ENCODE data around the gene OMG. TPM values are rescaled to one million over a fixed set of nuclear protein-coding genes. Genes with fewer than 3 reads are reported as not detected.
"Not testable (repeated sequence)": the region's sequence is repeated elsewhere in the genome, so short reads cannot be mapped to it uniquely, and the experiment has no call there.

OMG gene
- polyA plus RNA-seq (2014; cell fraction: cytosol; rRNA removed): not detected in 2 replicates
- polyA plus RNA-seq (2014; cell fraction: nucleus; rRNA removed): not detected in 2 replicates

DNA sequence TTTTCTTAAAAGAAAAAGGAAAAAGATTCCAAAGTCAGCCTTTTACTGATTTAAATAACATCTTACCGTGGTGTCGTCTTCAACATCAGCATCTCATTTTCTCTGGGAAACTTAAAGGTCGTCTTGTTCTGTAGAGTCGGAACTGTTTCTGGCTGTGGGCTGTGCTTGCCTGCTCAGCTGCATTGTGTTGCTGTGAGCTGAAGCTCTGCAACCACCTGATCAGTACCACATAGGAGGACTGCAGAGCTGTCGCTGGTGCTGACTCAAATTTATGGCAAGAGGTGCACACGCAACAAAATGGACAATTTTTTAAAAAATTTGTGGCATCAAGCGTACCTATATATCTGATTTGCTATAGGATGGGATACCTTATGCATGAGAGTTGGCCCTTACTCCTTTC is at the start of gene OMG:
TSS of gene OMG (minus strand) at position 150 of the 400 bp plus-strand sequence. CDS start 908 bp downstream, outside the sequence.
- DNase-seq (ENCODE audit: low spot score): no peak

DNA sequence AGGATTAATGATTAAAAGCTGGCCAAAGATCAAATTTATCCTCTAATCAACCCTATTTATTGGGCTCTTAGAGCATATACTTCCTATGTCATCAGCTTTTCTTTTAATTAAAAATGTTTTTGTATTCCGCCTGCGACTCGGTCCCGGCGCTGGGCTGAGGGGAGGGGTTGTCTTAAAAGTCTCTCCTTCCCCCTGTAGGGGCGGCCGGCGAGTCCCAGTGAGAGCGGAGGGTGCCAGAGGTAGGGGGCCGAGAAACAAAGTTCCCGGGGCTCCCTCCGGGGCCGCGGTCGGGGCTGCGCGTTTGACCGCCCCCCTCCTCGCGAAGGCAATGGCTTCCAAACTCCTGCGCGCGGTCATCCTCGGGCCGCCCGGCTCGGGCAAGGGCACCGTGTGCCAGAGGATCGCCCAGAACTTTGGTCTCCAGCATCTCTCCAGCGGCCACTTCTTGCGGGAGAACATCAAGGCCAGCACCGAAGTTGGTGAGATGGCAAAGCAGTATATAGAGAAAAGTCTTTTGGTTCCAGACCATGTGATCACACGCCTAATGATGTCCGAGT is 48.2 kb upstream of the OMG start:
- DNase-seq (ENCODE audit: low spot score): not testable (repeated sequence)

GRCh38 chr17:31339906-31340661 is 43.0 kb upstream of the OMG start:
- DNase-seq (ENCODE audit: low spot score): no peak

DNA sequence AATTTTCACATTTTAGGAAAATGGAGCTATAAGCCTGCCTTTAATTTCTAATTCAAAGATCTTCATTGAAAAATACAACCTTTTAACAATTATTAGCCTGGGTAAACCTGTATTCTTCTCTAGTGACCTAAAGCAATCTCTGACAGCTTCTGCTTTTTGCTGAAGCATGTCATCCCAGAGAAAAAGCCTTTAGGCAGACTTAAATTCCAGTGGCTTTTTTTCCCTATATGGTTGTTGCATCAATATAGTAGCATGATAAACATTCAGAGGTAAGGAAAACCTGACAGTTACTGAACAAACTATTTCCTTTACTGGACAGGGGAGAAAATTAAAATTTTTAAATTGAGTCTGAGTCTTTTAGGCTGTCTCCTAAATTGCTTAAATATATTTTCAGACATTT is 32.2 kb upstream of the OMG start:
- DNase-seq (ENCODE audit: low spot score): no peak

DNA sequence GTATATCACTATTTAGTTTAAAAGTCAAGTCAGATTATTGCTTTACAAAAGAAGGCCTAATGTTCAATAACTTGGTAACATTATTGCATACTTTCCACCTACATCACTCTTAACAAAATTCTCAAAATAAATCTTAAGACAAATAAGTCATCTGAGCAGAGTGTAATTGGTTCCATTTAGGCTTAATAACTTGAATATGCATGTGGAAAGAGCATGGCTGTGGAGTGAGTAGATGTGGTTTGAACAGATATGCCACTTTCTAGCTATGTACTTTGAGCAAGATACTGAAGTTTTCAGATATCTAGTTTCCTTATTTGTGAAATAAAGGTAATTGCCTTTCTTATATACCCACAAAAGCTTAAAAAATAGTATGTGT is 31.1 kb upstream of the OMG start:
- no peak for DNase-seq (ENCODE audit: low spot score)

- no peak for DNase-seq (ENCODE audit: low spot score)
Observed at GRCh38 chr17:31327534-31328159, 30.6 kb upstream of the OMG start.

GRCh38 chr17:31323551-31323950 is 26.5 kb upstream of the OMG start:
- DNase-seq (ENCODE audit: low spot score): no peak

- no peak for DNase-seq (ENCODE audit: low spot score)
Observed at GRCh38 chr17:31321966-31322365, 24.9 kb upstream of the OMG start.

DNA sequence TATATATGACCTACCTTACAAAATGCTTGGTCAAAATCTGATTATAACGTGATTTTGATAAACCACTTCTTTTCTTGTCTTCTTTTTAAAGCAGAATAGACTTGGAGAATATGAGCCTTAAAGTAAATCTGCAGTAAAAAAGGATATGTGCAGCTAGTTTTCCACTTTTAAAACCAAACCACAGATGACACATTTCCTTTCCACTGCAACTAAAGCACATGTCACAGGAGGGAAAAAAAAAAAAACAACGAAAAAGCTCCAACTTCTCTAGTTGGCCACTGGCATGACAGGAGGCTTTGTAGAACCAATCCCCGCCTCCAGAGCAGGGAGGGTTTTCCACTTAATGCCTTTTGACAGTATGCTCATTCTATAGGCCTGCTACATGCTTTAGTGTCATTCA is 24.4 kb upstream of the OMG start, which contains the start of gene EVI2A:
TSS of gene EVI2A (minus strand) at position 142 of the 400 bp plus-strand sequence. CDS start 2,609 bp downstream, outside the sequence.
- no peak for DNase-seq (ENCODE audit: low spot score)

GRCh38 chr17:31320791-31321190 is 23.8 kb upstream of the OMG start:
- no peak for DNase-seq (ENCODE audit: low spot score)

- DNase-seq (ENCODE audit: low spot score): no peak
Observed at GRCh38 chr17:31320241-31320640, 23.2 kb upstream of the OMG start.

DNA sequence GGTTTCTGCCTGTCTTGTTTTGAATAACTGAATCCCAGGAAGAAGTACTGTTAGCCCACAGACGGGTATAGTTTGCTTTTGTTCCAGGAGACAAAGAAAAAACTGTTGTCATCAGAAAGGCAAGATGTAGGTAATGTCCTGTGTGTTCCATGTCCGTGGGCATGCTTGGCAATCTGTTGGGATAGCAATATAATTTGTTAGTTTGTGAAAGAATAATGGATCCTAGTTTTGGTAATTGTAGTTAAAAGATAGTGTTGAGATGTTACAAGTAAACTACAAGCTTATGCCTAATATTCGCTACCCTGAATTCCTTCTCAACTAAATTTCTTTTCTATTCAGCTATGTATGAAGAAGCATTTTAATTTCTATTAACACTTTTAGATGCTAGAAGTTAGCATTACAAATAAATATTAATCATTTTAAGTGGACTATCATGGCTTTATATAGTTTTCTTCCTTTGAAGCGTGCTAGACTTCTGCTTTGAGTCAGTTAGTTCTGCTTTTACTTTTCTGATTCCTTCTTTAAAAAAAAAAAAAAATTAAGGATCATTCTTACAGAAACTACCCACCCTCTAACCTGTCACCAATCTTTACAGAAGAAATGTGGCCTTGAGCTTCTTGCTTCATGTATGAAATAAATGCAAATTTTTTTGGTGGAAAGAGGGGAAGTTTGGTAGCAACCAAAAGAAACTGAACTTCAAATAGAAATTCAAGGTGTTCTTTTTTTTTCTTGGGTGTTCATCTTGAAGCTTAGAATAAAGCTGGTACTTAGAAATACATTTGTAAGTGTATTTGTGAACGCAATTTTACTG is 22.0 kb upstream of the OMG start:
- no peak for DNase-seq (ENCODE audit: low spot score)

DNA sequence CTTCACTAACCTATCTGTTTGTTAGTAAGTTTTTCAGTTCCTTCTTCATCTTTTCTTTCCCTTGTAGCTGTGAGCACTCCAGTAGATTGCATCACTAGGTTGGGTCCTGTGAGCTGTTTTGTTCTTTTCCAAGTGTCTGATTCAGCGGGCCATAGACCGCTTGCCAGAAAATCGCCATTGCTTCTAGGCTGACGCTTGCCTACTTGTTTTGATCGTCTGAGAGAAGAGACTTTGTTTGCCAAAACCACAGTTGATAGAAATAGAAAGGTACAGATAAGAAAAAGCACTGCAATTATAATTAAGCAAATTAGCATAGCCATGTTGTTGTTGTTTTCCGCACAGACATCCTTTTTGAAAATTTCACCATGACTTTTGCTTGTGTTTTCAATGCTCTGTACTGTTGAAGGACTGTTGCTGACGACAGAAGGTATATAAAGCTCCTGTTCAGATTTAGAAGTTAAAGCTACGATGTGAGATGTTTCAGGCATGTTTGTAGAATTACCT is 21.3 kb upstream of the OMG start:
- DNase-seq (ENCODE audit: low spot score): no peak

GRCh38 chr17:31314782-31315100 is 17.7 kb upstream of the OMG start:
- DNase-seq (ENCODE audit: low spot score): no peak

GRCh38 chr17:31313982-31314781 is 17.1 kb upstream of the OMG start, which contains the start of gene EVI2B:
Gene EVI2B, minus strand, starts transcription at chr17:31314054. Its CDS starts 8,445 bp downstream, at chr17:31305609.
- no peak for DNase-seq (ENCODE audit: low spot score)

- DNase-seq (ENCODE audit: low spot score): not testable (repeated sequence)
Observed at GRCh38 chr17:31312223-31312622, 15.2 kb upstream of the OMG start.

- DNase-seq (ENCODE audit: low spot score): no peak
Observed at GRCh38 chr17:31311526-31311925, 14.5 kb upstream of the OMG start.

DNA sequence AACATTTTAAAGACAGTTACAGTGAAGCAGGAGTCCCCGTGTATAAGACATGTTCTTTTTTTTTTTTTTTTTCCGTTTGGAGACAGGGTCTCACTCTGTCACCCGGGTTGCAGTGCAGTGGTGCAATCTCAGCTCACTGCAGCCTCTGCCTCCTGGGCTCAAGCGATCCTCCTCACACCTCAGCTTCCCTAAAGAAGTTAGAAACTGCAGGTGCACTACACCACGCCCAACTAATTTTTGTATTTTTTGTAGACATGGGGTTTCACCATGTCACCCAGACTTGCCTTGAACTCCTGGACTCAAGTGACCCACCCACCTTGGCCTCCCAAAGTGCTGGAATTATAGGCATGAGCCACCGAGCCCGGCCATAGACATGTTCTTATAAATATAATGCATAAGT is 13.8 kb upstream of the OMG start:
- no peak for DNase-seq (ENCODE audit: low spot score)

- no peak for DNase-seq (ENCODE audit: low spot score)
Observed at GRCh38 chr17:31310260-31310659, 13.2 kb upstream of the OMG start.

DNA sequence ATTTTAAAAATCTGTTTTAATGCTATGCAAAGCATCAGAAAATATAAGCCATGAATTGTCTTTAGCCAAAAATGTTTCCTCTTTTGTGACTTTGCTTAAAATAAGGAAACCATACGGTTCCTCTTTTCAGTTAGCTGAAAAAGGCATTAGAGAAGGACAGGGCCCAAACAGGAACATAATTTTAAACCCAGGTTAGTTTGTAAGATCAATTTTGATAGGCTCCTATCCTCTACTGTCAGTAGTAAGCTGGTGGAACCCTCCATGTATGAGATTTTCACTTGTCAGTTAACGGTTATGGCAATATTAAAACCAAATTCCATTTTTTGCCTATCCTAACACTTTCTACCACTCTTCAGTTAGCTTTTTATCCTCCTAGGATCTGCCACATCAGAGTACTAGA is 12.5 kb upstream of the OMG start:
- no peak for DNase-seq (ENCODE audit: low spot score)
